ENCODE data around the gene UCKL1.

Gene UCKL1

GRCh38 chr20:63952769-63953168 is 3.4 kb downstream of the UCKL1 start:
- Histone ChIP-seq H3K4me3 (replicated peaks; ENCODE audit: low read depth, low read length) (no peak overlapping the region), H3K36me3 (ENCODE audit: control insufficient read depth, insufficient read depth, low read length) (peaks cover 8% of the 10 kb centered on the region), H3K27me3 (replicated peaks; ENCODE audit: control insufficient read depth, insufficient read depth, low read length) (no peaks in the 10 kb centered on the region)
- DNase-seq (ENCODE audit: extremely low read depth, insufficient read length) = no peak
- no peak for TF ChIP-seq CTCF (IDR thresholded peaks at IDR 0.05; ENCODE audit: insufficient read depth, low read length, poor library complexity, severe bottlenecking)

DNA sequence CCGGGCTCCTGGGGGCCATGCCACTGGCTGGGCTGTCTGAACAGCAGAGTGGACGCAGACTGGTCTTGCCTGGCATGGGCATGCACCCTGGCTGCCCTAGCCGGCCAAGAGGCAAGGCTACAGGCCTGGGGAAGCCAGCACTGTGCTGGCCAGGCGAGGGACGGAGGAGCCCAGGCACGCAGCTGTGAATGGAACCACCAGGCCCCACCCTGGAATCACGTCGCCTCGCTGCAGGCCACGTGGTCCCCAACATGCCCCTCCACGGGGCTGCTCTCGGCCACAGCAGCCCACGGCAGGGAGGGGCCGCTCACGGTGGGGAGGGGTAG is 4.0 kb downstream of the UCKL1 start:
- peaks cover 8% of the 10 kb centered on the region for H3K36me3 ChIP-seq (ENCODE audit: control insufficient read depth, insufficient read depth, low read length)
- H3K27me3 ChIP-seq (replicated peaks; ENCODE audit: control insufficient read depth, insufficient read depth, low read length) = no peaks in the 10 kb centered on the region
- no peak for TF ChIP-seq CTCF (IDR thresholded peaks at IDR 0.05; ENCODE audit: insufficient read depth, low read length, poor library complexity, severe bottlenecking)
- H3K4me3 ChIP-seq (replicated peaks; ENCODE audit: low read depth, low read length) = no peak overlapping the region
- DNase-seq (ENCODE audit: extremely low read depth, insufficient read length) = no peak

GRCh38 chr20:63951398-63952209 is 4.6 kb downstream of the UCKL1 start:
- Histone ChIP-seq H3K4me3 (replicated peaks; ENCODE audit: low read depth, low read length) (no peak overlapping the region), H3K36me3 (ENCODE audit: control insufficient read depth, insufficient read depth, low read length) (peaks cover 8% of the 10 kb centered on the region)

DNA sequence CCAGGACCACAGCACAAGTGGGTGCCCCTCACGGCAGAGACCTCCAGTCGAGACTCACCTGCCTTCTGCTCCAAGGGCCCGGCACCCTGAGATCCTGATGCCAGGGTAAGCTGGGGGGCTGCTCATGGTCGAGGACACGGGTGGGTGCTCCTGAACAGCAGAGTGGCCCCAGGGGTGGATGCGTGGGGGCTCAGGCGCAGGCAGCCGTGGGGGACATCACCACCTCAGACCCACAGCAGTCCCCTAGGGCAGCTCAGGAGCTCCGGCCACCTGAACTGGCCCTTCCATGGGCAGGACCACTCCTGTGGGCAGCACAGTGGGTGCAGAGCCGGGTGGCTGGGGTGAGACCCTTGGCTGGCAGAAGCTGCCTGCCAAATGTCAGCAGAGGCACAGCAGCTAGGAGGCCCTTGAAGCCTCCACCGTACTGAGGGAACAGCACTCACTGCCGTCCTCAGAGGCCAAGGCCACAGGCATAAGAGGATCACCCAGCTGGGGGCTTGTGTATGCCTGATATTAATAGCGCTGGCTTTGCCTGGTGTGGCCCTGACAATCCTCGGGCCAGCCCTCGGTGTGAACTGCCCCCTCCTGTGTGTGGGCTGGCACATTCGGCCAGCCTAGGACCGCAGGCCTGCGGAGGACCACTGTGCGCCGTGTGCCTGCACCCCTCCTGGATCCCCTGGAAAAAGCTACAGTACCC is 5.4 kb downstream of the UCKL1 start:
- Histone ChIP-seq H3K27me3 (replicated peaks; ENCODE audit: control insufficient read depth, insufficient read depth, low read length) (no peaks in the 10 kb centered on the region), H3K4me3 (replicated peaks; ENCODE audit: low read depth, low read length) (no peak overlapping the region), H3K36me3 (ENCODE audit: control insufficient read depth, insufficient read depth, low read length) (peaks cover 8% of the 10 kb centered on the region)
- DNase-seq (ENCODE audit: extremely low read depth, insufficient read length) = no peak
- no peak for TF ChIP-seq CTCF (IDR thresholded peaks at IDR 0.05; ENCODE audit: insufficient read depth, low read length, poor library complexity, severe bottlenecking)

More at GRCh38 chr20:63951398-63952209, 4.6 kb downstream of the UCKL1 start:
- DNase-seq (ENCODE audit: extremely low read depth, insufficient read length) = no peak
- TF ChIP-seq CTCF (IDR thresholded peaks at IDR 0.05; ENCODE audit: insufficient read depth, low read length, poor library complexity, severe bottlenecking) = no peak
- H3K27me3 ChIP-seq (replicated peaks; ENCODE audit: control insufficient read depth, insufficient read depth, low read length) = no peaks in the 10 kb centered on the region

DNA sequence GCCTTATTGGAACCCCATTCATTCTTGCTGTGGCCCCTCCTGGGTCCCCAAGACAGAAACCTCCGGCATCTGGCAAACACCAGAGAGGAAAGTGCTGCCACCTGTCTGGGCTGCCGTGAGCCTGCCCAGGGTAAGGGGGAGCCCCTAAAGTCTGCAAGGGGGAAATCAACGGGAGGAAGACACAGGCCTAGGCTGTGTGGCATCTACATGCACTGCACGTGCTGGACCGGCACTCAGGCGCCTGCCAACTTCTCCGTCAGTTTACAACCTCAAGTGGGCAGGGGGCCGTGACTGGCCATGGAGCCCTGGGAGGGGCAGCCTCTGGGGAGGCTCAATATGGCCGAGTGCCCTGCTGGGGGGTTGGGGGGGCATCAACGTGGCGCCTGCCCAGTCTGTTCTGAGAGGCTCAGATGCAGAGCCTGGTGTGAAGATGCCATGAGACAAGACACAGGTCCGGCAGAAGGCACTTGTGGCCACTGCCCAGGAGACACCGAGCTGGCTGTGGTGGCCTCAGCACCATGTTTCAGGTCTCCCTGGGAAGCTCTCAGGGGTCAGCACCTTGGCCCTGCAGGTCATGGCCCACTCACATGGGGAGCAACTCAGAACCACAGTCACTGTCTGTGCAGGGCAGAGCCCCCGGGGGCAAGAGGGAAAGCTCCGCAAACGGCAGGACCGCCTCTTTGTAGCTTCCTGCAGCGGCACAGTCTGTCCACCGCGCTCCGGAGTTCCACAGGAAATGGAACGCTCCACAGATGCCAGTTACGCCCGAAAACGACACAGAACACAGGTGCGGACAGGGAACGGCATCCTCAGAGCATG is 8.4 kb downstream of the UCKL1 start:
- DNase-seq (ENCODE audit: extremely low read depth, insufficient read length) = no peak
- Histone ChIP-seq H3K27me3 (replicated peaks; ENCODE audit: control insufficient read depth, insufficient read depth, low read length) (no peaks in the 10 kb centered on the region), H3K36me3 (ENCODE audit: control insufficient read depth, insufficient read depth, low read length) (peaks cover 33% of the 10 kb centered on the region), H3K4me3 (replicated peaks; ENCODE audit: low read depth, low read length) (no peak overlapping the region)
- TF ChIP-seq CTCF (IDR thresholded peaks at IDR 0.05; ENCODE audit: insufficient read depth, low read length, poor library complexity, severe bottlenecking) = peak; percentile 18

Measured in GM06990 (cell line).